ENCODE results near the gene ALDOA. TPM values are rescaled to one million over a fixed set of nuclear protein-coding genes. Genes with fewer than 3 reads are reported as not detected.

Gene ALDOA
- total RNA-seq, 2 donors from 2014 or later: 306 to 384 TPM

DNA sequence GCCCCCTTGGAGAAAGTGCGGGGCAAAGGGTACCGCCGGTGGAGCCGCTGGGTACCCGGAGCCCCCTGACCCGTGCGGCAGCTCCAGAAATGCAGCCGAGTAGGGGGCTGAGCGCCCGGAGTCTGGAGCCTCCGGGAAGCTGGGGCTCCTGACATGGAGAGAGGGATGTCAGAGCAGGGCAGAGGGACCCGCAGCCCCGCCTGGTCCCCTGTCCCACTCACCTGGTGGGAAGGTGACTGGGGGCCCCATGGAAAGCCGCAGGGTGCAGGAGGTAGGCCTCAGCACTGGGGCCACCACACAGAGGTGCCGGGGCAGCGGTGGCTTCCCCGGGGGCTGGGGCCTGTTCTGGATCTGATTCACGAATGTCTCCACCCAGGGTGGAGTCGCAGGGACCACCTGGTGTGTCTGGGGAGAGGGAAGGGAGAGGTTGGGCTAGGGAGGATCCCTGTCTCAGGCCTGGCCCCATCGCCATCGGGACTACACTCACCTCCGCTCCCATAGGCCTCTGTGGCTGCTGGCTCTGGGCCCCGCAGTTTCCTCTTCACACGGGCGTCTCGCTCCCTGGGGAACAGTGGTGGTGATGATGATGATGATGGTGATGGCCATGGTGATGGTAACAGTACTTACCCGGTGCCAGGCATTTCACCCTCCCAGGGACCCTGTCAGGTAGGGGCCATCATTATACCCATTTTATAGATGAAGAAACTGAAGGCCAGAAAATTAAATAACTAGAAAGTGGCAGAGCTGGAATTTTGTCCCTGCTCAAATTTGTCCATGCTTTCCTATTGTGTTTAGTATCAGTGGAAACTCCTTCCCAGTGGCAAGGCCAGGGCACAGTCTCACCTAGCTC, 21.0 kb downstream of the ALDOA start:
- intact Hi-C loops (cut with DNase I): no loop called here
- H3K27me3 ChIP-seq: no peaks in the 10 kb centered on the region
- no peak overlapping the region for H3K4me3 ChIP-seq
- peaks cover 0 to 24% of the 10 kb centered on the region in 2 donors for H3K36me3 ChIP-seq (replicated peaks in 1 of 2; ENCODE audit: insufficient read depth in 1 of 2, low read depth in 2 of 2)
- H3K4me1 ChIP-seq: peaks cover 9% of the 10 kb centered on the region
- 88 to 92% methylated on average over 17 to 23 of the region's 27 CpGs for WGBS, 2 donors
- no peak for DNase-seq
- no peak overlapping the region for H3K27ac ChIP-seq
- no peak for ATAC-seq
- H3K9me3 ChIP-seq: no peaks in the 10 kb centered on the region
- TF ChIP-seq, protein P1, sequence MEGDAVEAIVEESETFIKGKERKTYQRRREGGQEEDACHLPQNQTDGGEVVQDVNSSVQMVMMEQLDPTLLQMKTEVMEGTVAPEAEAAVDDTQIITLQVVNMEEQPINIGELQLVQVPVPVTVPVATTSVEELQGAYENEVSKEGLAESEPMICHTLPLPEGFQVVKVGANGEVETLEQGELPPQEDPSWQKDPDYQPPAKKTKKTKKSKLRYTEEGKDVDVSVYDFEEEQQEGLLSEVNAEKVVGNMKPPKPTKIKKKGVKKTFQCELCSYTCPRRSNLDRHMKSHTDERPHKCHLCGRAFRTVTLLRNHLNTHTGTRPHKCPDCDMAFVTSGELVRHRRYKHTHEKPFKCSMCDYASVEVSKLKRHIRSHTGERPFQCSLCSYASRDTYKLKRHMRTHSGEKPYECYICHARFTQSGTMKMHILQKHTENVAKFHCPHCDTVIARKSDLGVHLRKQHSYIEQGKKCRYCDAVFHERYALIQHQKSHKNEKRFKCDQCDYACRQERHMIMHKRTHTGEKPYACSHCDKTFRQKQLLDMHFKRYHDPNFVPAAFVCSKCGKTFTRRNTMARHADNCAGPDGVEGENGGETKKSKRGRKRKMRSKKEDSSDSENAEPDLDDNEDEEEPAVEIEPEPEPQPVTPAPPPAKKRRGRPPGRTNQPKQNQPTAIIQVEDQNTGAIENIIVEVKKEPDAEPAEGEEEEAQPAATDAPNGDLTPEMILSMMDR (IDR thresholded peaks at IDR 0.05): no peak
- no peak for TF ChIP-seq POLR2A (IDR thresholded peaks at IDR 0.05)

DNA sequence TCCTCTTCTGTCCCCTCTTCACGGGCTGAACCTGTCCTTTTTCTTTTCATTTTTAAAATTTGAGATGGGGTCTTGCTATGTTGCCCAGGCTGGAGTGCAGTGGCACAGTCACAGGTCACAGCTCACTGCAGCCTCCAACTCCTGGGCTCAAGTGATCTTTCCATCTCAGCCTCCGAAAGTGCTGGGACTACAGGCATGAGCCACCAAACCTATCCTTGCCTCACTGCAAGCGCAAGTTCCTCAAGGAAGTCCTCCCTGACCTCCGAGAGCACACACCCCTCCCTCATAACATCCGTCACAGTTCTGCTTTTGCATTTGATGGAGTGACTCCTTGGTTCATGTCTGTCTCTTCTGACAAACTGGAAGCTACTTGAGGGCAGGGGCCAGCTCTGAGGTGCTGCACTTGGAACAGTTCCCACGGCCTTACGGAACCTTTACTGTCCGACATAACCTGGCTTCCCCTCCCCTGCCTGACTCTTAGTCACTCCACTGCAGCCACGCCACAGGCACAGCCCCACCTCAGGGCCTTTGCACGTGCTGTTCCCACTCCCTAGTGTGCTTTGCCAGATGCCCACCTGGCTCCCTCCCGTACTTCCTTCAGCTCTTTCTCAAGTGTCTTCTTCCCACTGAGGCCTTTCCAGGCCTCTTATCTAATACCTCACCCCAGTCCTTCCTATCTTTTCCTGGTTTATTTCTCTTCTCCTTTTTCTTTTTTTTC, 21.8 kb downstream of the ALDOA start:
- no peak for ATAC-seq
- DNase-seq: peak in 1 of 4 donors; percentile 42
- intact Hi-C loops (cut with DNase I): no loop called here
- Histone ChIP-seq H3K27ac (peak overlapping the region in 1 of 4 donors; percentile 14), H3K36me3 (replicated peaks in 1 of 2; ENCODE audit: insufficient read depth in 1 of 2, low read depth in 2 of 2) (peaks cover 0 to 21% of the 10 kb centered on the region in 2 donors), H3K27me3 (no peaks in the 10 kb centered on the region), H3K4me1 (peaks cover 15% of the 10 kb centered on the region), H3K4me3 (no peak overlapping the region), H3K9me3 (no peaks in the 10 kb centered on the region)
- WGBS, 2 donors: 77 to 86% methylated on average over 11 of the region's 11 CpGs
- TF ChIP-seq POLR2A (IDR thresholded peaks at IDR 0.05): no peak
- TF ChIP-seq, protein P1 (IDR thresholded peaks at IDR 0.05): no peak

GRCh38 chr16:30088237-30088831, 22.8 kb downstream of the ALDOA start:
- Histone ChIP-seq H3K27ac (no peak overlapping the region), H3K27me3 (no peaks in the 10 kb centered on the region), H3K9me3 (no peaks in the 10 kb centered on the region), H3K4me1 (peaks cover 19% of the 10 kb centered on the region), H3K4me3 (no peak overlapping the region), H3K36me3 (replicated peaks in 1 of 2; ENCODE audit: insufficient read depth in 1 of 2, low read depth in 2 of 2) (peaks cover 0 to 15% of the 10 kb centered on the region in 2 donors)
- TF ChIP-seq, protein P1 (IDR thresholded peaks at IDR 0.05): no peak
- 45 to 80% methylated on average over 4 to 10 of the region's 10 CpGs for WGBS, 2 donors
- no peak for ATAC-seq
- DNase-seq: no peak
- intact Hi-C loops (cut with DNase I): no loop called here

- Histone ChIP-seq H3K36me3 (replicated peaks in 1 of 2; ENCODE audit: insufficient read depth in 1 of 2, low read depth in 2 of 2) (peaks cover 0 to 8% of the 10 kb centered on the region in 2 donors), H3K27me3 (no peaks in the 10 kb centered on the region), H3K4me1 (peaks cover 24% of the 10 kb centered on the region), H3K27ac (no peak overlapping the region), H3K9me3 (no peaks in the 10 kb centered on the region), H3K4me3 (no peak overlapping the region)
- TF ChIP-seq, protein P1 (IDR thresholded peaks at IDR 0.05): no peak
- WGBS, 2 donors: 88 to 93% methylated on average over 19 to 21 of the region's 22 CpGs
- ATAC-seq (no peak), DNase-seq (no peak)
- intact Hi-C loops (cut with DNase I): no loop called here
Measured at GRCh38 chr16:30088832-30089624, 23.5 kb downstream of the ALDOA start.
